NB4 (cell line): ENCODE results near the gene SORBS1.

Experiments used
- DNase-seq: peaks from one replicate; pipeline ENCODE4 v3.0.0; 2010; ENCODE audit warnings: low read depth
- H3K4me3 ChIP-seq: one replicate; pipeline ENCODE4 v1.5.1; 2011; ENCODE audit warnings: mild to moderate bottlenecking, low read depth, low read length, moderate library complexity
- CTCF ChIP-seq: IDR thresholded peaks from one replicate; pipeline ENCODE4 v1.5.1; 2012; ENCODE audit warnings: low read depth, low read length
- MAX ChIP-seq: IDR thresholded peaks from 2 replicates; pipeline ENCODE4 v1.6.1; 2011; ENCODE audit warnings: low read depth, low read length
- MYC ChIP-seq: IDR thresholded peaks from 2 replicates; pipeline ENCODE4 v1.6.1; 2011; ENCODE audit warnings: low read depth, low read length
- POLR2A ChIP-seq: IDR thresholded peaks from 2 replicates; pipeline ENCODE4 v1.6.1; 2011; ENCODE audit warnings: mild to moderate bottlenecking; ENCODE audit not compliant: insufficient read length; ENCODE audit errors: extremely low read depth

SORBS1 gene

GRCh38 chr10:95539560-95540284 lies 21.4 kb downstream of the SORBS1 start:
- no peak for DNase-seq
- H3K4me3 ChIP-seq: no peak overlapping the region

GRCh38 chr10:95538412-95538811 lies 22.8 kb downstream of the SORBS1 start:
- no peak for DNase-seq
- TF ChIP-seq MAX (no peak), CTCF (no peak), POLR2A (no peak), MYC (no peak)
- no peak overlapping the region for H3K4me3 ChIP-seq

More at GRCh38 chr10:95539560-95540284, 21.4 kb downstream of the SORBS1 start:
- TF ChIP-seq MYC (no peak), CTCF (no peak), MAX (no peak)

GRCh38 chr10:95537542-95537927 lies 23.6 kb downstream of the SORBS1 start:
- H3K4me3 ChIP-seq: no peak overlapping the region
- no peak for DNase-seq
- TF ChIP-seq MAX (no peak), POLR2A (no peak), CTCF (no peak), MYC (no peak)

- TF ChIP-seq MYC (no peak), MAX (no peak), CTCF (no peak), POLR2A (no peak)
- no peak for DNase-seq
- no peak overlapping the region for H3K4me3 ChIP-seq
Measured at GRCh38 chr10:95536894-95537541, 24.2 kb downstream of the SORBS1 start.

- no peak for DNase-seq
- TF ChIP-seq POLR2A (no peak), MYC (no peak), CTCF (no peak), MAX (no peak)
- no peak overlapping the region for H3K4me3 ChIP-seq
Measured at GRCh38 chr10:95536017-95536416, 25.2 kb downstream of the SORBS1 start.
